A549 (cell line): ENCODE results near the gene RYR3. TPM values are rescaled to one million over a fixed set of nuclear protein-coding genes. Genes with fewer than 3 reads are reported as not detected.
A peak's percentile ranks its signal among the peaks of the same experiment; 100 is the strongest.

Source experiments
- ATAC-seq, 2 experiments: fragments of 200-7000 bp in 1 of 2; fragments of >200 bp in 1 of 2; cut with Nextera tagmentation in 1 of 2; cut with Tn5 transposase in 1 of 2; 3 replicates each; pipeline versions ENCODE4 v1.8.0 to v1.9.1; 2018 to 2020; ENCODE audit warnings: mild to moderate bottlenecking in 1 of 2, moderate library complexity in 1 of 2
- CTCF ChIA-PET: fragments of 300-600 bp; sonication (Branson Sonifier 250); formaldehyde crosslinking; extraction: SDS; loops from one replicate; lab custom pipeline; 2021; ENCODE audit warnings: antibody characterized with exemption, inconsistent platforms; lab: Yijun Ruan, JAX
- POLR2A ChIA-PET: fragments of 350-600 bp; formaldehyde crosslinking; extraction: SDS; loops from one replicate; lab custom pipeline; 2021; ENCODE audit warnings: antibody characterized with exemption, inconsistent platforms; lab: Yijun Ruan, JAX
- DNase-seq, 2 experiments: peaks; one replicate each; pipeline versions ENCODE4 v3.0.0 to v3.0.0-alpha.2; 2011 to 2016; ENCODE audit warnings: low read depth in 1 of 2, low spot score in 1 of 2
- FAIRE-seq: peaks from 2 replicates; lab custom pipeline; 2011; peaks lifted over from hg19 to GRCh38; lab: Jason Lieb, UNC
- H3K27ac ChIP-seq, 2 experiments: fragments of >200 bp; sonication (Bioruptor Twin); formaldehyde crosslinking; 3 replicates each; pipeline ENCODE4 v1.5.1; 2016 to 2017
- H3K4me1 ChIP-seq: fragments of >200 bp; sonication (Bioruptor Twin); formaldehyde crosslinking; 3 replicates; pipeline ENCODE4 v1.6.1; 2016
- H3K4me2 ChIP-seq: fragments of >200 bp; sonication (Bioruptor Twin); formaldehyde crosslinking; 3 replicates; pipeline ENCODE4 v1.6.1; 2016
- H3K4me3 ChIP-seq: fragments of >200 bp; sonication (Bioruptor Twin); formaldehyde crosslinking; 3 replicates; pipeline ENCODE4 v1.5.1; 2016
- H3K9me3 ChIP-seq: fragments of >200 bp; sonication (Bioruptor Twin); formaldehyde crosslinking; 3 replicates; pipeline ENCODE4 v1.6.1; 2016
- BHLHE40 ChIP-seq: IDR thresholded peaks from 2 replicates; pipeline ENCODE4 v1.6.1; 2012; ENCODE audit warnings: low read depth, low read length, inconsistent platforms
- CBX2 ChIP-seq: fragments of 200-600 bp; sonication (generic); IDR thresholded peaks from 2 replicates; pipeline ENCODE4 v1.6.1; 2016; ENCODE audit warnings: low read depth, mild to moderate bottlenecking, borderline replicate concordance
- CEBPB ChIP-seq, 2 experiments: fragments of >200 bp in 1 of 2; sonication (Bioruptor Twin) in 1 of 2; formaldehyde crosslinking in 1 of 2; IDR thresholded peaks; 2 replicates each; pipeline ENCODE4 v1.6.1; 2012 to 2016
- CHD4 ChIP-seq: fragments of 200-600 bp; sonication (generic); IDR thresholded peaks from 2 replicates; pipeline ENCODE4 v1.6.1; 2016; ENCODE audit warnings: antibody characterized with exemption, mild to moderate bottlenecking, borderline replicate concordance
- CTCF ChIP-seq: fragments of >200 bp; sonication (Bioruptor Twin); formaldehyde crosslinking; IDR thresholded peaks from 3 replicates; pipeline ENCODE4 v1.5.1; 2016
- HDAC2 ChIP-seq: fragments of 200-600 bp; sonication (generic); IDR thresholded peaks from 2 replicates; pipeline ENCODE4 v1.6.1; 2016
- HOXA7 ChIP-seq: fragments of 250-450 bp; sonication (Bioruptor Pico); IDR thresholded peaks from 2 replicates; pipeline ENCODE4 v1.5.0; 2020; ENCODE audit warnings: mild to moderate bottlenecking, moderate library complexity
- HOXB13 ChIP-seq: fragments of 250-450 bp; sonication (Bioruptor Pico); IDR thresholded peaks from 2 replicates; pipeline ENCODE4 v1.5.0; 2020; ENCODE audit warnings: low read depth, mild to moderate bottlenecking, moderate library complexity
- MAFK ChIP-seq: fragments of 450-650 bp; IDR thresholded peaks from 2 replicates; pipeline ENCODE4 v1.6.1; 2014; ENCODE audit not compliant: partially characterized antibody
- MYC ChIP-seq: IDR thresholded peaks from 2 replicates; pipeline ENCODE4 v1.6.1; 2012; ENCODE audit warnings: mild to moderate bottlenecking, inconsistent platforms, low read length, improper control_type of control experiment, borderline replicate concordance
- RARB ChIP-seq: fragments of 250-450 bp; sonication (Bioruptor Pico); IDR thresholded peaks from 2 replicates; pipeline ENCODE4 v1.8.0; 2021; ENCODE audit warnings: mild to moderate bottlenecking, moderate library complexity
- RFX5 ChIP-seq: fragments of 450-650 bp; IDR thresholded peaks from 2 replicates; pipeline ENCODE4 v1.7.1; 2014; ENCODE audit warnings: antibody characterized with exemption, mild to moderate bottlenecking, moderate library complexity
- RNF2 ChIP-seq: fragments of 200-600 bp; sonication (generic); IDR thresholded peaks from 2 replicates; pipeline ENCODE4 v1.6.1; 2016; ENCODE audit warnings: low read depth, mild to moderate bottlenecking, antibody characterized with exemption, moderate library complexity, borderline replicate concordance
- USF2 ChIP-seq: fragments of 450-650 bp; IDR thresholded peaks from 2 replicates; pipeline ENCODE4 v1.6.1; 2014; ENCODE audit warnings: antibody characterized with exemption
- ZC3H11A ChIP-seq: fragments of 450-650 bp; IDR thresholded peaks from 2 replicates; pipeline ENCODE4 v1.6.1; 2014; ENCODE audit warnings: antibody characterized with exemption, mild to moderate bottlenecking
- ZFP36 ChIP-seq: fragments of 450-650 bp; IDR thresholded peaks from 2 replicates; pipeline ENCODE4 v1.6.1; 2014; ENCODE audit warnings: borderline replicate concordance; ENCODE audit not compliant: partially characterized antibody
- ZNF302 ChIP-seq: fragments of 250-450 bp; sonication (Bioruptor Pico); IDR thresholded peaks from 2 replicates; pipeline ENCODE4 v1.9.0; 2021; ENCODE audit warnings: inconsistent platforms, mild to moderate bottlenecking, moderate library complexity
- ZSCAN20 ChIP-seq: fragments of 250-450 bp; sonication (Bioruptor Pico); IDR thresholded peaks from 2 replicates; pipeline ENCODE4 v1.8.0; 2022; ENCODE audit warnings: mild to moderate bottlenecking, moderate library complexity
- WGBS: methylation state at CpG from one replicate; pipeline ENCODE4 v1.1.6; 2017; ENCODE audit errors: missing lambda C conversion rate; 5-methylcytosine and 5-hydroxymethylcytosine counted together
- polyA plus RNA-seq, 4 experiments: library from polyadenylated mRNA; depleted of rRNA in 3 of 4; stranded (reverse); fragments of >200 nt; fragmentation: RNase III in 1 of 4; extraction: RNeasy Plus Mini Kit Qiagen cat#74134 plus additional on column Dnase treatment in 1 of 4; gene quantifications; 2 replicates in 3 of 4; 3 replicates in 1 of 4; pipeline ENCODE4 v1.2.3, GENCODE V29; 2011 to 2017

RYR3 gene
- polyA plus RNA-seq, 2 of the 4 experiments (the other 2 are of a cell fraction), result 0.03 TPM; not detected in 1

- ATAC-seq, result peak; percentile 57 to 66; a peak in 3 of 6 replicates
- ChIA-PET POLR2A (no interaction called here), CTCF (interaction anchor here (0.6 to 1.8 kb wide), 8 partner anchors 17 to 443 kb away, joined by 3 to 6 read pairs (median 3); partner anchors contain the start of gene CHRM5)
Observed at GRCh38 chr15:33766389-33766788, 455.6 kb downstream of the RYR3 start.

GRCh38 chr15:33768670-33769190 lies 458.0 kb downstream of the RYR3 start:
- H3K4me2 ChIP-seq, result no peak overlapping the region
- no peak for FAIRE-seq
- CTCF ChIA-PET, result interaction anchor here (1.0 to 1.1 kb wide), 2 partner anchors 16 to 32 kb away, joined by 3 read pairs; no protein-coding TSS in a partner anchor

More at GRCh38 chr15:33766389-33766788, 455.6 kb downstream of the RYR3 start:
- TF ChIP-seq CEBPB (IDR thresholded peaks at IDR 0.05), result no peak
- 0 out of 3 replicates have a peak, but pooled peaks have one; percentile 17 for TF ChIP-seq CTCF
- H3K4me1 ChIP-seq, result no peaks in the 10 kb centered on the region
- peak; percentile 18 for FAIRE-seq
- H3K9me3 ChIP-seq, result no peaks in the 10 kb centered on the region
- DNase-seq, result no peak
- no peak overlapping the region for H3K27ac ChIP-seq
- WGBS, result 44% methylated on average over 7 of the region's 7 CpGs
- no peak overlapping the region for H3K4me3 ChIP-seq
- no peak overlapping the region for H3K4me2 ChIP-seq

GRCh38 chr15:33773969-33774368 lies 463.2 kb downstream of the RYR3 start:
- Histone ChIP-seq H3K4me2 (no peak overlapping the region), H3K4me1 (no peaks in the 10 kb centered on the region), H3K27ac (no peak overlapping the region), H3K9me3 (no peaks in the 10 kb centered on the region), H3K4me3 (no peak overlapping the region)
- no peak for DNase-seq
- CTCF ChIA-PET, result interaction anchor here (0.9 kb wide), 1 partner anchor 78 kb away, joined by 4 read pairs; no protein-coding TSS in a partner anchor
- 3% methylated on average over 3 of the region's 3 CpGs for WGBS
- TF ChIP-seq USF2, result no peak
- TF ChIP-seq RNF2, result 0 out of 2 replicates have a peak, but pooled peaks have one; percentile 21
- POLR2A ChIA-PET, result no interaction called here
- FAIRE-seq, result peak; percentile 49
- no peak for ATAC-seq

More at GRCh38 chr15:33768670-33769190, 458.0 kb downstream of the RYR3 start:
- POLR2A ChIA-PET, result no interaction called here
- ATAC-seq (no peak), DNase-seq (no peak)
- TF ChIP-seq MYC, result no peak
- TF ChIP-seq BHLHE40, result no peak
- no peak for TF ChIP-seq CHD4
- no peak for TF ChIP-seq RARB (CRISPR knock-in tag)
- TF ChIP-seq MAFK, result no peak
- TF ChIP-seq HOXB13 (CRISPR knock-in tag), result no peak
- TF ChIP-seq ZC3H11A, result no peak
- no peak for TF ChIP-seq ZSCAN20 (CRISPR knock-in tag)
- TF ChIP-seq ZNF302, result no peak
- no peak for TF ChIP-seq USF2
- TF ChIP-seq HOXA7 (CRISPR knock-in tag), result no peak
- TF ChIP-seq RFX5, result no peak
- TF ChIP-seq ZFP36, result no peak
- TF ChIP-seq CBX2, result no peak
- no peak for TF ChIP-seq HDAC2
- Histone ChIP-seq H3K9me3 (no peaks in the 10 kb centered on the region), H3K27ac (no peak overlapping the region), H3K4me3 (no peak overlapping the region), H3K4me1 (no peaks in the 10 kb centered on the region)
- WGBS, result 48% methylated on average over 6 of the region's 6 CpGs
